Measurements from ENCODE around the gene KAT6B. TPM values are rescaled to one million over a fixed set of nuclear protein-coding genes. Genes with fewer than 3 reads are reported as not detected.

KAT6B gene
- total and polyA plus RNA-seq, 4 donors: 5.0 to 161 (median 21.0) TPM

DNA sequence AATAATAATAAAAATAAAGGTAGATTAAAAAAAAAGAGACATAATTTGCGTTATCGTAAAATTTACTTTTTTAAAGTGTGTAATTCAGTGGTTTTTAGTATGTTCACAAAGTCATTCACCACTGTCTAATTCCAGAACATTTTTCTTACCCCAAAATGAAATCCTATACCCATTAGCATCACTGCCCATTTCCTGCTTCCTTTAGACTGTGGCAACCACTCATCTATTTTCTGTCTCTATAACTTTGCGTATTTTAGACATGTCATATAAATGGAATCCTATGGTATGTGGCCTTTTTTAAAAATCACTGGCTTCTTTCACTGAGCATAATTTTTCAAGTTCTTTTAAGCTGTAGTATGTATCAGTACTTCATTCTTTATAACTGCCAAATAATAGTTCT is 53.6 kb downstream of the KAT6B start:
- DNase-seq (no peak), ATAC-seq (ENCODE audit: insufficient read depth, low FRiP score) (no peak)
- Histone ChIP-seq H3K4me1 (ENCODE audit: control insufficient read depth in 5 of 5, insufficient read depth in 5 of 5, low read length in 5 of 5) (peaks cover 2 to 28% (median 11%) of the 10 kb centered on the region in 5 donors), H3K9ac (ENCODE audit: insufficient read depth in 1 of 2, low read length in 2 of 2) (no peak overlapping the region), H3K4me3 (no peak overlapping the region), H3K9me3 (ENCODE audit: control insufficient read depth in 4 of 4, insufficient read depth in 3 of 4, low read length in 3 of 4) (no peaks in the 10 kb centered on the region), H3K27me3 (ENCODE audit: control insufficient read depth in 3 of 3, insufficient read depth in 3 of 3, low read length in 2 of 3) (no peaks in the 10 kb centered on the region), H3K27ac (ENCODE audit: low read depth in 1 of 2, low read length in 1 of 2) (no peak overlapping the region), H3K36me3 (ENCODE audit: control insufficient read depth in 4 of 4, insufficient read depth in 4 of 4, low read length in 4 of 4) (no peaks in the 10 kb centered on the region)
- no peak for TF ChIP-seq CTCF (IDR thresholded peaks at IDR 0.05; ENCODE audit: control extremely low read depth, extremely low read depth)
- 96 to 98% methylated on average over 3 of the region's 3 CpGs for WGBS, 2 donors

DNA sequence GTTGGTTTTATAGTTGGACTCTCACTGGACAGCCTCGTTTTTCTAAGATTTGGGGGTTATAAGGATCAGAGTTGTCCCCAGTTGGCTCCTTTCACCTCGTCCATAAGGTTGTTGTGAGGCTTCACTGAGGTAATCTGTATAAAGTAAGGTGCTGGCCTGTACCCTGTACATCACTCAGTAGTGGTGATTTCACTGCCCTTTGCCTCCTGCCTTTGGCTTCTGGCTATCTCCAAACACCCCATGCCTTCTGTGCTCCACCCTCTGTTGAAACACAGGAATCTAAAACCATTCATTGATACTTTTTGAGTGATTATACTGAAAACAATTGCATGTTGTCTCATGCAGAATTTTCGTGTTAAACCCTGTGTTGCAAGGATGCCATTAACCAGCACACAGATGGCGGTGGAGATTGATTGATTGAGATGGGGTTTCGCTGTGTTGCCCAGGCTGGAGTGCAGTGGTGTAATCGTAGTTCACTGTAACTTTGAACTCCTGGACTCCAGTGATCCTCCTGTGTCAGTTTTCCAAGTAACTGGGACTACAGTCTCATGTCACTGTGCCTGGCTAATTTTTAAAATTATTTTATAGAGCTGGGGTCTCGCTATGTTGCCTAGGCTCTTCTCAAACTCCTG is 55.0 kb downstream of the KAT6B start:
- 95 to 97% methylated on average over 7 of the region's 7 CpGs for WGBS, 2 donors
- Histone ChIP-seq H3K27me3 (ENCODE audit: control insufficient read depth in 3 of 3, insufficient read depth in 3 of 3, low read length in 2 of 3) (no peaks in the 10 kb centered on the region), H3K4me3 (no peak overlapping the region), H3K36me3 (ENCODE audit: control insufficient read depth in 4 of 4, insufficient read depth in 4 of 4, low read length in 4 of 4) (no peaks in the 10 kb centered on the region), H3K9me3 (ENCODE audit: control insufficient read depth in 4 of 4, insufficient read depth in 3 of 4, low read length in 3 of 4) (no peaks in the 10 kb centered on the region), H3K4me1 (ENCODE audit: control insufficient read depth in 5 of 5, insufficient read depth in 5 of 5, low read length in 5 of 5) (peaks cover 0 to 17% (median 6%) of the 10 kb centered on the region in 5 donors), H3K27ac (ENCODE audit: low read depth in 1 of 2, low read length in 1 of 2) (no peak overlapping the region), H3K9ac (ENCODE audit: insufficient read depth in 1 of 2, low read length in 2 of 2) (no peak overlapping the region)
- DNase-seq: no peak
- no peak for TF ChIP-seq CTCF (IDR thresholded peaks at IDR 0.05; ENCODE audit: control extremely low read depth, extremely low read depth)
- no peak for ATAC-seq (ENCODE audit: insufficient read depth, low FRiP score)

GRCh38 chr10:74882427-74882826 is 56.0 kb downstream of the KAT6B start:
- H3K36me3 ChIP-seq (ENCODE audit: control insufficient read depth in 4 of 4, insufficient read depth in 4 of 4, low read length in 4 of 4): no peaks in the 10 kb centered on the region
- H3K4me3 ChIP-seq: no peak overlapping the region
- no peak overlapping the region for H3K27ac ChIP-seq (ENCODE audit: low read depth in 1 of 2, low read length in 1 of 2)
- no peaks in the 10 kb centered on the region for H3K27me3 ChIP-seq (ENCODE audit: control insufficient read depth in 3 of 3, insufficient read depth in 3 of 3, low read length in 2 of 3)
- 13 to 25% methylated on average over 1 of the region's 1 CpG for WGBS, 2 donors
- no peaks in the 10 kb centered on the region for H3K9me3 ChIP-seq (ENCODE audit: control insufficient read depth in 4 of 4, insufficient read depth in 3 of 4, low read length in 3 of 4)
- H3K9ac ChIP-seq (ENCODE audit: insufficient read depth in 1 of 2, low read length in 2 of 2): no peak overlapping the region
- no peak for ATAC-seq (ENCODE audit: insufficient read depth, low FRiP score)
- no peak for TF ChIP-seq CTCF (IDR thresholded peaks at IDR 0.05; ENCODE audit: control extremely low read depth, extremely low read depth)
- H3K4me1 ChIP-seq (ENCODE audit: control insufficient read depth in 5 of 5, insufficient read depth in 5 of 5, low read length in 5 of 5): peaks cover 0 to 15% (median 6%) of the 10 kb centered on the region in 5 donors
- DNase-seq: no peak

DNA sequence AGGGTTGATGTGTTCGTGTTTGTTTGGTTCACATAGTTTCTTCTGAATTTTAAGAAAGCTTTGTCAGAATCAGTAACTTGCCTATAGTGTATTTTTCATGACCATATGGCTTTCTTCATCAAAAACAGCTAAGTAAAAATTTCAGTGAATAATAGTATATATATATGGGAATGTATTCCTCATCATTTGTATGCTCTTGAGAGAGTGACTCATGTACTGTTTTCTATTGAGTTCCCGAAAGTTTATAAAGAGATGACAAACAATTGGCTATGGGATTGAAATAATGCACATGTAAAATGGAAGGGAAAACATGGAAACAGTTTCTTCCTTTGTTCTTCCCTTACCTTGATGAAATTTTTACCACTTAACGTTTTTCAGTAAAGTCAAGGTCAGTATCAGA is 56.4 kb downstream of the KAT6B start:
- no peak for TF ChIP-seq CTCF (IDR thresholded peaks at IDR 0.05; ENCODE audit: control extremely low read depth, extremely low read depth)
- Histone ChIP-seq H3K4me1 (ENCODE audit: control insufficient read depth in 5 of 5, insufficient read depth in 5 of 5, low read length in 5 of 5) (peaks cover 0 to 13% (median 8%) of the 10 kb centered on the region in 5 donors), H3K27ac (ENCODE audit: low read depth in 1 of 2, low read length in 1 of 2) (no peak overlapping the region), H3K36me3 (ENCODE audit: control insufficient read depth in 4 of 4, insufficient read depth in 4 of 4, low read length in 4 of 4) (no peaks in the 10 kb centered on the region), H3K4me3 (no peak overlapping the region), H3K9ac (ENCODE audit: insufficient read depth in 1 of 2, low read length in 2 of 2) (no peak overlapping the region), H3K9me3 (ENCODE audit: control insufficient read depth in 4 of 4, insufficient read depth in 3 of 4, low read length in 3 of 4) (no peaks in the 10 kb centered on the region), H3K27me3 (ENCODE audit: control insufficient read depth in 3 of 3, insufficient read depth in 3 of 3, low read length in 2 of 3) (no peaks in the 10 kb centered on the region)
- ATAC-seq (ENCODE audit: insufficient read depth, low FRiP score): no peak
- WGBS, 2 donors: 56 to 86% methylated on average over 3 of the region's 3 CpGs
- DNase-seq: peak in 1 of 3 donors; percentile 26

Measured in lung (tissue), 12 donors.